ENCODE measurements around the gene LRGUK.
"Not testable (repeated sequence)": the region's sequence is repeated elsewhere in the genome, so short reads cannot be mapped to it uniquely, and the experiment has no call there.

Gene LRGUK
- total RNA-seq = 0.11 to 1.4 (median 0.18) reads per million in 9 experiments

- H3K27me3 Mint-ChIP-seq = peaks cover 25 to 38% of the 10 kb centered on the region in 2 donors
- H3K36me3 Mint-ChIP-seq (ENCODE audit: insufficient read depth) = no peaks in the 10 kb centered on the region
- ATAC-seq (replicated peaks) = peak; percentile 100
- no peaks in the 10 kb centered on the region for H3K9me3 Mint-ChIP-seq
- peaks cover 8 to 11% of the 10 kb centered on the region in 2 donors for H3K4me1 Mint-ChIP-seq (ENCODE audit: low read depth in 2 of 2)
- no peak within 1 kb of the TSS for H3K27ac Mint-ChIP-seq
- H3K4me3 Mint-ChIP-seq = peak within 1 kb of the TSS; percentile 70 to 82
- DNase-seq = peak; percentile 70 to 74 (median 71)
Measured at GRCh38 chr7:134126966-134127848, at the start of gene LRGUK. TSS of gene LRGUK (plus strand) at chr7:134127340. CDS start at chr7:134127368, 28 bp downstream.

GRCh38 chr7:134077560-134077959, 49.6 kb upstream of the LRGUK start:
- H3K27me3 Mint-ChIP-seq; DNase-seq; ATAC-seq (replicated peaks); H3K4me1 Mint-ChIP-seq (ENCODE audit: low read depth in 2 of 2); H3K36me3 Mint-ChIP-seq (ENCODE audit: insufficient read depth); H3K4me3 Mint-ChIP-seq; H3K27ac Mint-ChIP-seq: not testable (repeated sequence)
- peaks cover 0 to 14% of the 10 kb centered on the region in 2 donors for H3K9me3 Mint-ChIP-seq

DNA sequence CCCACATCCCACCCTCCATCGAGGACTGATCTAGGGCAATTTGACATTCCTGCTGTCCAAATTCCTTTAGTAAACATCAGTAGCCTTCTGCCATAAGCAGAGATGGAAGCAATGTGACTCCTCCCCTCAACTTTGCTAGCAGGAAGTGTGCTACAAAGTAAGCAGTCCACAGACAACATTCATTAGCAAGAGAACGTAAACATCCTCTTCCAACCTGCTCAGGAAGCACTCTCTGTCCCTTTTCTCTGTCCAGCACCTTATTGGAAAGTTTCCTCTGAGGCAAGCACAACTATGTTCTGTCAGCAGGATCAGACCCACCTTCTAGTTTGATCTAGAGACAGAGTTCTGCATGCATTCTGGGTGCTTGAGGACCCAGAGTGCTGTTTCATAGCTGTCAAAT, 48.1 kb upstream of the LRGUK start:
- no peaks in the 10 kb centered on the region for H3K4me1 Mint-ChIP-seq (ENCODE audit: low read depth in 2 of 2)
- no peak overlapping the region for H3K4me3 Mint-ChIP-seq
- H3K36me3 Mint-ChIP-seq (ENCODE audit: insufficient read depth) = no peaks in the 10 kb centered on the region
- no peak overlapping the region for H3K27ac Mint-ChIP-seq
- H3K27me3 Mint-ChIP-seq = no peaks in the 10 kb centered on the region
- peaks cover 0 to 14% of the 10 kb centered on the region in 2 donors for H3K9me3 Mint-ChIP-seq
- DNase-seq (no peak), ATAC-seq (replicated peaks) (no peak)

DNA sequence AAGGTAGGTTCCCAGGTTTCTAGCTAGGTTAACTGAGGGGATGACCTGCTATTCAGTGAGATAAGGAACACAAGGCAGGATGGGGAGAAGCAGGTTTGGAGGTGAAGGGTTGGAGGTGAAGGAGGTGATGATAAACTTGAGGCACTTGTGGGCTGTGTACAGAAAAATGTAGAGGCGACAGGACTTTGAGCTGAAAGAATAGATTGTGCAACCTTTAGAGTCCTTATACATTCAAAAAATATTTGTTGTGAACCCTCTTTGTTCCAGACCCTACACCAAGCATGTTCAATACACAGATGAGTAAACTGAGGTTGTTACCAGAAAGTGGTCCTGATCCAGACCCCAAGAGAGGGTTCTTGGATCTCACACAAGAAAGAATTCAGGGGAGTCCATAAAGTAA, 45.4 kb upstream of the LRGUK start:
- no peak overlapping the region for H3K4me3 Mint-ChIP-seq
- H3K36me3 Mint-ChIP-seq (ENCODE audit: insufficient read depth) = no peaks in the 10 kb centered on the region
- no peak overlapping the region for H3K27ac Mint-ChIP-seq
- DNase-seq (no peak), ATAC-seq (replicated peaks) (no peak)
- H3K4me1 Mint-ChIP-seq (ENCODE audit: low read depth in 2 of 2) = no peaks in the 10 kb centered on the region
- H3K27me3 Mint-ChIP-seq = no peaks in the 10 kb centered on the region
- no peaks in the 10 kb centered on the region for H3K9me3 Mint-ChIP-seq

DNA sequence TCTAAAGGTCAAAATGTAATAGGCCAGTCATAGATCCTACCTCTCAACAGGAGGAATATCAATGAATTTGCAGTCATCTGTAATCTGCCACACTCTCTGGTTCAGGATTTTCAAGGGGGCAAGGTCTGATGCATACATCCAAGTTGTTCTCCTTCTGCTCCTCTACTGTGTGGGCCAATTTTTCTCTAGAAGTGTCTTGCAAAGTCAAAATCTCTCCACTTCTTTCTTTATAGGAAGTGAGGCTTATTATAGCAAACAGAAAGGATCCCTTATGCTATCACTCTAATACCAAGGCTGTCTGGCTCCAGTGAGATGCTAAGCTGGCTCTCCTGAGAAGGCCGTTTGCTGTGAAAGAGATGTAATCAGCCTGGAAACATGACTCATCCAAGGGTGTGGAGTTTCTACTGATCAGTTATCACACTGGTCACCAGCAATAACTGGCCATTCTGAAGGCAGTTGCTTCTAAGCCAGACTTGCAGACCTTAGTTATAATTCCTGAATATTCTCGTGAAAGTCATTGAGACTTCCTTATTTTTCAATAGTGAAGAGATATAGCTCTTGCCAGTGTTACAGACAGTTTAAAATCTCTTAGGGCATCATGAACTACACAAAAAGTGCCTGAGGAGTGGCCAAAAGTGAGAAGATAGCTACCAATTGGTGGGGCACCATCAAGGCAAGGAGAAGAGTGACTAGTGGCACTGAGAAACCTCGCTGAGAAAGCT, 43.2 kb upstream of the LRGUK start:
- no peak overlapping the region for H3K27ac Mint-ChIP-seq
- H3K4me1 Mint-ChIP-seq (ENCODE audit: low read depth in 2 of 2) = no peaks in the 10 kb centered on the region
- no peaks in the 10 kb centered on the region for H3K27me3 Mint-ChIP-seq
- H3K4me3 Mint-ChIP-seq = no peak overlapping the region
- no peaks in the 10 kb centered on the region for H3K36me3 Mint-ChIP-seq (ENCODE audit: insufficient read depth)
- DNase-seq (no peak), ATAC-seq (replicated peaks) (no peak)
- H3K9me3 Mint-ChIP-seq = no peaks in the 10 kb centered on the region

DNA sequence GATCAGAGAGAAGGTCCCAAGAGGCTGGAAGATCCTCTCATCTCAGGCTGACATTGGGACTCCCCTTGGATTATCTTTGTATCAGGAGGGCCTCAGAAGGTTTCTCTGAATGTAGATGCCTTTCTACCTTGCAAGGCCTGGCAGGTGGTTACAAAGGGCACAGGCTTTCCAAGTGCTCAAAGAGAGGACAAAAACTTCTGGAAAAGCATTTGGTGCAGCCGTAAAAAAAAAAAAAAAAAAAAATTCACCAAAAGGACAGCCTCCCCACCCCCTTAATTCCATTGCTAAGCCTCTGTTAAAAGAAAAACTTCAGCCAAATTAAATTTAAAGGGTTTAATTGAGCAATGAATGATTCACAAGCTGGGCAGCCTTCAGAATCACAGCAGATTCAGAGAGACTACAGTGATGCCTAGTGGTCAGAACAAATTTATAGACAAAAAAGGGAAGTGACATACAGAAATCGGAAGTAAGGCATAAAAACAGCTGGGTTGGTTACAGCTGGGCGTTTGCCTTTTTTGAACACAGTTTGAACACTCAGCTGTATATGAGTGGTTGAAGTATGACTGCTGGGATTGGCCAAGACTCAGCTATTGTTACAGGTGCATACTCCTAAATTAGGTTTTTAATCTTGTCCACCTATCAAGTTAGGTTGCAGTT, 42.5 kb upstream of the LRGUK start:
- DNase-seq (no peak), ATAC-seq (replicated peaks) (no peak)
- Mint-ChIP-seq H3K4me1 (ENCODE audit: low read depth in 2 of 2) (no peaks in the 10 kb centered on the region), H3K4me3 (no peak overlapping the region), H3K27ac (no peak overlapping the region), H3K36me3 (ENCODE audit: insufficient read depth) (no peaks in the 10 kb centered on the region), H3K27me3 (no peaks in the 10 kb centered on the region), H3K9me3 (peaks cover 0 to 1% of the 10 kb centered on the region in 2 donors)

- no peak for ATAC-seq (replicated peaks)
- no peak overlapping the region for H3K27ac Mint-ChIP-seq
Measured at GRCh38 chr7:134085311-134085710, 41.8 kb upstream of the LRGUK start.

GRCh38 chr7:134086998-134087735, 40.0 kb upstream of the LRGUK start:
- H3K9me3 Mint-ChIP-seq = peaks cover 0 to 1% of the 10 kb centered on the region in 2 donors
- H3K36me3 Mint-ChIP-seq (ENCODE audit: insufficient read depth) = no peaks in the 10 kb centered on the region
- no peak overlapping the region for H3K27ac Mint-ChIP-seq
- peaks cover 0 to 9% of the 10 kb centered on the region in 2 donors for H3K27me3 Mint-ChIP-seq
- DNase-seq = no peak
- no peaks in the 10 kb centered on the region for H3K4me1 Mint-ChIP-seq (ENCODE audit: low read depth in 2 of 2)
- ATAC-seq (replicated peaks) = no peak
- H3K4me3 Mint-ChIP-seq = no peak overlapping the region

More at GRCh38 chr7:134085311-134085710, 41.8 kb upstream of the LRGUK start:
- Mint-ChIP-seq H3K4me1 (ENCODE audit: low read depth in 2 of 2) (no peaks in the 10 kb centered on the region), H3K27me3 (peaks cover 0 to 6% of the 10 kb centered on the region in 2 donors), H3K9me3 (peaks cover 0 to 1% of the 10 kb centered on the region in 2 donors), H3K36me3 (ENCODE audit: insufficient read depth) (no peaks in the 10 kb centered on the region), H3K4me3 (no peak overlapping the region)
- DNase-seq = no peak

GRCh38 chr7:134088199-134088598, 38.9 kb upstream of the LRGUK start:
- H3K27me3 Mint-ChIP-seq = peaks cover 0 to 9% of the 10 kb centered on the region in 2 donors

GRCh38 chr7:134089446-134089845, 37.7 kb upstream of the LRGUK start:
- no peak overlapping the region for H3K27ac Mint-ChIP-seq
- H3K27me3 Mint-ChIP-seq = peaks cover 0 to 9% of the 10 kb centered on the region in 2 donors
- no peak for DNase-seq
- ATAC-seq (replicated peaks) = no peak
- H3K4me3 Mint-ChIP-seq = no peak overlapping the region
- peaks cover 3 to 9% of the 10 kb centered on the region in 2 donors for H3K9me3 Mint-ChIP-seq
- H3K36me3 Mint-ChIP-seq (ENCODE audit: insufficient read depth) = no peaks in the 10 kb centered on the region
- no peaks in the 10 kb centered on the region for H3K4me1 Mint-ChIP-seq (ENCODE audit: low read depth in 2 of 2)

More at GRCh38 chr7:134088199-134088598, 38.9 kb upstream of the LRGUK start:
- no peak overlapping the region for H3K27ac Mint-ChIP-seq
- peaks cover 0 to 3% of the 10 kb centered on the region in 2 donors for H3K9me3 Mint-ChIP-seq
- no peak for ATAC-seq (replicated peaks)
- H3K36me3 Mint-ChIP-seq (ENCODE audit: insufficient read depth) = no peaks in the 10 kb centered on the region
- DNase-seq = no peak
- H3K4me3 Mint-ChIP-seq = no peak overlapping the region
- H3K4me1 Mint-ChIP-seq (ENCODE audit: low read depth in 2 of 2) = no peaks in the 10 kb centered on the region

GRCh38 chr7:134098072-134098471, 29.1 kb upstream of the LRGUK start:
- Mint-ChIP-seq H3K36me3 (ENCODE audit: insufficient read depth) (no peaks in the 10 kb centered on the region), H3K27ac (no peak overlapping the region), H3K4me3 (no peak overlapping the region), H3K27me3 (no peaks in the 10 kb centered on the region), H3K9me3 (peaks cover 4 to 30% of the 10 kb centered on the region in 2 donors), H3K4me1 (ENCODE audit: low read depth in 2 of 2) (no peaks in the 10 kb centered on the region)
- no peak for ATAC-seq (replicated peaks)
- no peak for DNase-seq

GRCh38 chr7:134101716-134102115, 25.4 kb upstream of the LRGUK start:
- Mint-ChIP-seq H3K27ac (no peak overlapping the region), H3K4me1 (ENCODE audit: low read depth in 2 of 2) (no peaks in the 10 kb centered on the region), H3K4me3 (no peak overlapping the region), H3K36me3 (ENCODE audit: insufficient read depth) (no peaks in the 10 kb centered on the region), H3K9me3 (peaks cover 0 to 1% of the 10 kb centered on the region in 2 donors), H3K27me3 (no peaks in the 10 kb centered on the region)
- DNase-seq = no peak
- ATAC-seq (replicated peaks) = no peak

- no peak for DNase-seq
- no peaks in the 10 kb centered on the region for H3K4me1 Mint-ChIP-seq (ENCODE audit: low read depth in 2 of 2)
- no peak for ATAC-seq (replicated peaks)
- H3K27ac Mint-ChIP-seq = no peak overlapping the region
- H3K9me3 Mint-ChIP-seq = no peaks in the 10 kb centered on the region
- no peaks in the 10 kb centered on the region for H3K27me3 Mint-ChIP-seq
- no peaks in the 10 kb centered on the region for H3K36me3 Mint-ChIP-seq (ENCODE audit: insufficient read depth)
- no peak overlapping the region for H3K4me3 Mint-ChIP-seq
Measured at GRCh38 chr7:134104166-134104565, 23.0 kb upstream of the LRGUK start.

All from effector memory CD8-positive, alpha-beta T cell (primary cell).